Heart right ventricle (tissue), 16 donors: Measurements from ENCODE around the gene ZC3H12C. TPM values are rescaled to one million over a fixed set of nuclear protein-coding genes. Genes with fewer than 3 reads are reported as not detected.

Source experiments
- ATAC-seq, 8 donors: fragments of 200-7000 bp; cut with Tn5 transposase; one replicate each; pipeline ENCODE4 v1.9.1; 2020; ENCODE audit warnings: mild to moderate bottlenecking in 8 of 8, moderate library complexity in 8 of 8, moderate number of reproducible peaks in 1 of 8
- DNase-seq, 2 donors: peaks; one replicate each; pipeline ENCODE4 v3.0.0-alpha.2; 2020
- H3K27ac ChIP-seq, 10 donors: fragments of 200-600 bp; sonication (generic) in 2 of 10; one replicate each; pipeline versions ENCODE4 v1.5.0 to v1.8.0; 2020 to 2022; ENCODE audit warnings: mild to moderate bottlenecking in 3 of 10
- H3K27me3 ChIP-seq, 7 donors: fragments of 200-600 bp; one replicate each; pipeline ENCODE4 v1.8.0; 2021 to 2022; ENCODE audit warnings: mild to moderate bottlenecking in 2 of 7
- H3K36me3 ChIP-seq, 9 donors: fragments of 200-600 bp; sonication (generic) in 1 of 9; one replicate each; pipeline versions ENCODE4 v1.5.0 to v1.8.0; 2020 to 2022; ENCODE audit warnings: mild to moderate bottlenecking in 2 of 9
- H3K4me1 ChIP-seq, 9 donors: fragments of 200-600 bp; sonication (generic) in 1 of 9; one replicate each; pipeline versions ENCODE4 v1.5.0 to v1.8.0; 2020 to 2022; ENCODE audit warnings: mild to moderate bottlenecking in 4 of 9
- H3K4me3 ChIP-seq, 10 donors: fragments of 200-600 bp; sonication (generic) in 2 of 10; one replicate each; pipeline versions ENCODE4 v1.5.0 to v1.8.0; 2020 to 2022; ENCODE audit warnings: mild to moderate bottlenecking in 7 of 10, moderate library complexity in 2 of 10
- H3K9me3 ChIP-seq, 11 donors: fragments of 200-600 bp in 10 of 11; sonication (generic) in 2 of 11; one replicate each; pipeline versions ENCODE4 v1.5.0 to v1.8.0; 2013 to 2022; ENCODE audit warnings: mild to moderate bottlenecking in 2 of 11, control low read depth in 1 of 11, moderate library complexity in 1 of 11
- WGBS, 2 donors: extraction: QIAGEN DNeasy Blood & Tissue Kit; methylation state at CpG; one replicate each; pipeline ENCODE4 v1.1.7; 2013; ENCODE audit warnings: inconsistent platforms in 1 of 2; 5-methylcytosine and 5-hydroxymethylcytosine counted together
- intact Hi-C, 10 donors: fragments of 100-400 bp; cut with DNase I; formaldehyde crosslinking; loops; one replicate each; pipeline versions ENCODE4 v1.11.1 to v1.14.2; 2022
- polyA plus RNA-seq, 2 donors: library from polyadenylated mRNA; stranded (reverse); fragments of 200-250 nt; gene quantifications; one replicate each; pipeline ENCODE4 v1.2.3, GENCODE V29; 2013
- total RNA-seq, 10 donors: library from RNA; stranded (reverse); fragmentation: NEBNext Ultra II Directional in 3 of 10; extraction: Animal tissue kit (Norgen Biotek cat#: 25700) in 3 of 10; gene quantifications; one replicate each; pipeline versions ENCODE4 v1.2.1 to v1.2.4, GENCODE V29; 2021 to 2023
- TF ChIP-seq, protein P1 (sequence below), 9 donors: fragments of 200-600 bp; sonication (generic) in 2 of 9; IDR thresholded peaks; one replicate each; pipeline versions ENCODE4 v1.5.0 to v1.8.0; 2021 to 2022; ENCODE audit warnings: antibody characterized with exemption in 9 of 9, mild to moderate bottlenecking in 5 of 9, moderate library complexity in 1 of 9
- donor health status: Arrhythmogenic right ventricular cardiomyopathy.
- donor health status: ischemic (EF 13 %, LVEDD 7.1; RV severe dilation, severe dysfunction).
- donor health status: healthy with polysubstance abuse.
- donor health status: DM: no; HTN: yes; CAD: no.
- donor health status: DM: no; HTN: no; CAD: no.
- donor health status: ischemic (EF 25% LVEDD 6.9; RV normal size, moderate dysfunction).
- donor health status: ischemic (EF 25% LVEDD 5.7; RV mildly dilated, moderate dysfunction).
- donor health status: healthy.
- donor health status: DM: yes; HTN: yes; CAD: no.
- donor health status: Ischemic cardiomyopathy.
- donor health status: ischemic (EF 35%, LVEDD 5.7; RV mildly dilated, moderate dysfunction).
- donor health status: nonischemic (EF 11% LVEDD 7.7; RV severe dilation, severe dysfunction).
- donor health status: DM: yes; HTN: yes; CAD: no.
- donor health status: PGD.
- donor health status: ischemic (EF 29% LVEDD 5.4; RV normal size, mild dysfunction).
- donor health status: nonischemic (EF 23%, LVEDD 6.1; RV moderate dilation, normal function).

ZC3H12C gene
- total and polyA plus RNA-seq, 12 donors = 2.1 to 22.8 (median 20.1) TPM

DNA sequence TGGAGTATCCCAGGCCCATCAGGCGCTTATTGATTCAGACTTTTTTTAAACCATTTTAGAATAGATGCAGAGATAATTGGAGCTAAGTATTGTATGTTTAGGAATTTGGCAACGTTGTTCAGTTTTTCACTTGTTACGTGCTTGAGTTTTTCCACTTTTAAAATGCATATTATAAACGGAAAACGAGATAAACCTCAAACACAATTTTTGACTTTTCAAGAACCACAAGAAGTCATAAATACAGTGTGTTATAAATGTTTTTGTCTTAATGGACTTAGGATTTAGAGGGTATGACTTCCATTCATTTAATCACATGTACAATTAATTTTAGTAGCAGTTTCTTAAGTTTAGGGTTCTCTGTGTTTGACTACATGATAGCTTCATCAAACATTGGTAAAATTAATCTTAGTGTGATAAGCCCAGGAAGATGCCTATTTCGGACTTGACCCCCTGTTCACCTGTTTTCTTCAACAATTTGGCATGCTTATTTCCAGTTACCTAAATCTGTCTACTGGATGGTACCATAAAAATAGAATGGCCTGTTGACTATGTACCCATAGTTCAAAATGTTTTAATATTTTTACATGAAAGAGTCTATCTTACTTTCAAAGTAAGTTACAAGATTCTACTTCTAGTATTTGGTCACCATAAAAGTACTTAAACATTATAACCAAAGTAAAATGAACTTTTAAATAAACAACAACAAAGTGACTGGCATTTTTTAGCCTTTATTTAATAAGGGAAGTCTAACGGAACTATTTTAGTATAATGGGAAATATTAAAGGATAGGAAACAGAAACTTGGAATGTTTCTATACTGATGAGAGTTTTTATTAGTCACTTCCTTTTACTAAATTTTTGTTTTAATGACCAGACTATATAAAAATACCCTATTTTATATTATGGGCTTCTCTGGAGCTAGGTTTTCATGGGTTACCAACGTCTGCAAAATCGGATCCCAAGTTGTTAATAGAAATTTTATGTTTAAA is 1.4 kb downstream of the ZC3H12C start:
- Histone ChIP-seq H3K27ac (peak overlapping the region in 9 of 10 donors; percentile 93 to 97 (median 95)), H3K4me3 (peak overlapping the region in 9 of 10 donors; percentile 69 to 86 (median 81)), H3K27me3 (peaks cover 0 to 6% (median 0%) of the 10 kb centered on the region in 7 donors), H3K36me3 (no peaks in the 10 kb centered on the region), H3K9me3 (no peaks in the 10 kb centered on the region), H3K4me1 (peaks cover 0 to 36% (median 26%) of the 10 kb centered on the region in 9 donors)
- TF ChIP-seq, protein P1, sequence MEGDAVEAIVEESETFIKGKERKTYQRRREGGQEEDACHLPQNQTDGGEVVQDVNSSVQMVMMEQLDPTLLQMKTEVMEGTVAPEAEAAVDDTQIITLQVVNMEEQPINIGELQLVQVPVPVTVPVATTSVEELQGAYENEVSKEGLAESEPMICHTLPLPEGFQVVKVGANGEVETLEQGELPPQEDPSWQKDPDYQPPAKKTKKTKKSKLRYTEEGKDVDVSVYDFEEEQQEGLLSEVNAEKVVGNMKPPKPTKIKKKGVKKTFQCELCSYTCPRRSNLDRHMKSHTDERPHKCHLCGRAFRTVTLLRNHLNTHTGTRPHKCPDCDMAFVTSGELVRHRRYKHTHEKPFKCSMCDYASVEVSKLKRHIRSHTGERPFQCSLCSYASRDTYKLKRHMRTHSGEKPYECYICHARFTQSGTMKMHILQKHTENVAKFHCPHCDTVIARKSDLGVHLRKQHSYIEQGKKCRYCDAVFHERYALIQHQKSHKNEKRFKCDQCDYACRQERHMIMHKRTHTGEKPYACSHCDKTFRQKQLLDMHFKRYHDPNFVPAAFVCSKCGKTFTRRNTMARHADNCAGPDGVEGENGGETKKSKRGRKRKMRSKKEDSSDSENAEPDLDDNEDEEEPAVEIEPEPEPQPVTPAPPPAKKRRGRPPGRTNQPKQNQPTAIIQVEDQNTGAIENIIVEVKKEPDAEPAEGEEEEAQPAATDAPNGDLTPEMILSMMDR (IDR thresholded peaks at IDR 0.05) = no peak
- intact Hi-C loops = loop anchor here in 7 of 10 donors (1.0 to 10.0 kb wide), 8 partner anchors 120 to 340 kb away; no protein-coding TSS in a partner anchor
- 41 to 42% methylated on average over 9 of the region's 9 CpGs for WGBS, 2 donors
- ATAC-seq = no peak
- no peak for DNase-seq

DNA sequence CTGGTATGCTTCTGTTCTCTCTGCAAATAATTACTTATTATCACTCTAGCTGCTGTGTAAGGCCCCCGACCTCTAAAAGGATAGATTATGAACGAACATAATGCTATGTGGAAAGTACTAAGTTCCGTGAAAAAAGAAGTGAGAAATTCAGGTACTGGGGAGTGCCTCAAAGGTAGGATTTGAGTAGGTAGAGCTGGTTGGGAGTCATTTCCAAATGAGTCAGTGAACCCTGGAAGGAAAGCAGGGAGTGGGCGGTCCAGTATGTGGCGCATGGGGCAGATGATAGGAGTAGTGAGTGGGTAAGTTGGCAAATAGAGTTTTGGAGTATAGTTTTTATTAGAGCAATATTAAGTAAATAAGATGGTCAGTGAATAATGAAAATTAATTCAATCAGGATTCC is 2.4 kb downstream of the ZC3H12C start:
- Histone ChIP-seq H3K27me3 (peaks cover 0 to 6% (median 0%) of the 10 kb centered on the region in 7 donors), H3K27ac (no peak overlapping the region), H3K4me3 (peak overlapping the region in 1 of 10 donors; percentile 1), H3K9me3 (no peaks in the 10 kb centered on the region), H3K4me1 (peaks cover 0 to 36% (median 26%) of the 10 kb centered on the region in 9 donors), H3K36me3 (no peaks in the 10 kb centered on the region)
- no peak for DNase-seq
- ATAC-seq = no peak
- TF ChIP-seq, protein P1 (IDR thresholded peaks at IDR 0.05) = no peak
- WGBS, 2 donors = 84% methylated on average over 5 of the region's 5 CpGs
- intact Hi-C loops = loop anchor here in 2 of 10 donors (10.0 kb wide), 3 partner anchors 121 to 339 kb away; no protein-coding TSS in a partner anchor

DNA sequence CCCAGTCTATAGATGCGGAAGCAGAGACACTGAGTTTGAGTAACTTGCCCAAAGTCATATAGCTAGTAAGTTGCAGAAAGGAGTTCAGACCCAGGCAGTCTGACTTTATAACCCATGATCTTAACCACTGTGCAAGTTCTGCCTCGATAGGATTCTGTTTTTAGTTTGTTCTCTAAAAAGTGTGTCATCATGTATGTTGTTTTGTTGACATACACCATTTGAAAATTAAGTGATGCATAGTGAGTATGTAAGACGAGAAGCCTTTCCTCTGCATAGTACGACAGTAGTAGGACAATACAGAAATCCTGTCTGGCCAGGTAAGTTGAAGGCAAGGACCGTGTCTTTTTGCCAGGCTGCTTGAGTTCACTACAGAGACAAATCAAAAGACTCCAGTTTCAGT is 3.3 kb downstream of the ZC3H12C start:
- H3K36me3 ChIP-seq = no peaks in the 10 kb centered on the region
- intact Hi-C loops = loop anchor here in 2 of 10 donors (10.0 kb wide), 3 partner anchors 122 to 338 kb away; no protein-coding TSS in a partner anchor
- H3K4me3 ChIP-seq = no peak overlapping the region
- H3K27ac ChIP-seq = no peak overlapping the region
- 83 to 84% methylated on average over 5 of the region's 5 CpGs for WGBS, 2 donors
- TF ChIP-seq, protein P1 (IDR thresholded peaks at IDR 0.05) = no peak
- H3K9me3 ChIP-seq = peaks cover 0 to 2% (median 0%) of the 10 kb centered on the region in 11 donors
- no peak for ATAC-seq
- H3K27me3 ChIP-seq = peaks cover 0 to 6% (median 0%) of the 10 kb centered on the region in 7 donors
- peaks cover 0 to 40% (median 26%) of the 10 kb centered on the region in 9 donors for H3K4me1 ChIP-seq
- no peak for DNase-seq

DNA sequence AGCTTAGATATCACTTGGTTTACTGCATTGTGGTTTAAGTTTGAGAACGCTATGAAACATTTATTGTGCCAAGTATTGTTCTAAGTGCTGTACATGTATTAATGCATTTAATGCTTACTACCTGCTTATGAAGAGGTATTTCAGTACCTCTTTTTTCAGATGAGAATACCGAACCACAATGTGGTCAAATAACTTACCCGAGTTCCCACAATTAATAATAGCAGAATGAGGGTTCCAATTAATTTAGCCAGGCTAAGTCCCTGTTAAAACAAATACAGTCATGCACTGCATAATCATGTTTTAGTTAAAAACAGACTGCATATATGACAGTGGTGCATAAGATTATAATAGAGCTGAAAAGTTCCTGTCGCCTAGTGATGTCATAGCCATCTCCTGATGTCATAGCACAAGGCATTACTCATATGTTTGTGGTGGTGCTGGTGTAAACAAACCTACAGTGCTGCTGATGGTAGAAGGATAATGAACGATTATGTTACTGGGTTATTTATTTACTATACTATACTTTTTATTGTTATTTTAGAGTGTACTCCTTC is 4.3 kb downstream of the ZC3H12C start:
- 92 to 93% methylated on average over 5 of the region's 5 CpGs for WGBS, 2 donors

More for the DNA sequence above, 4.3 kb downstream of the ZC3H12C start:
- peaks cover 0 to 9% (median 0%) of the 10 kb centered on the region in 11 donors for H3K9me3 ChIP-seq
- peaks cover 0 to 33% (median 22%) of the 10 kb centered on the region in 9 donors for H3K4me1 ChIP-seq
- H3K27ac ChIP-seq = no peak overlapping the region
- DNase-seq (no peak), ATAC-seq (no peak)
- intact Hi-C loops = loop anchor here in 2 of 10 donors (10.0 kb wide), 3 partner anchors 123 to 337 kb away; no protein-coding TSS in a partner anchor
- H3K4me3 ChIP-seq = no peak overlapping the region
- no peaks in the 10 kb centered on the region for H3K36me3 ChIP-seq
- TF ChIP-seq, protein P1 (IDR thresholded peaks at IDR 0.05) = no peak
- no peaks in the 10 kb centered on the region for H3K27me3 ChIP-seq
